ENCODE measurements around the gene F2. TPM values are rescaled to one million over a fixed set of nuclear protein-coding genes. Genes with fewer than 3 reads are reported as not detected.

Gene F2
- total RNA-seq, 1 experiment from 2014 or later: 0.47 TPM

- Histone ChIP-seq H3K27me3 (ENCODE audit: insufficient read depth, low read length) (no peaks in the 10 kb centered on the region), H2AFZ (ENCODE audit: low read depth, low read length, poor library complexity, severe bottlenecking) (no peak overlapping the region), H3K4me3 (replicated peaks in 1 of 2; ENCODE audit: low read depth in 1 of 2, low read length in 2 of 2) (no peak overlapping the region), H3K9me3 (ENCODE audit: control insufficient read depth in 1 of 2, insufficient read depth in 1 of 2, low read depth in 1 of 2, low read length in 2 of 2) (no peaks in the 10 kb centered on the region), H3K36me3 (ENCODE audit: control insufficient read depth in 1 of 2, insufficient read depth in 2 of 2, low read length in 2 of 2) (peaks cover 0 to 5% of the 10 kb centered on the region in 2 experiments; a peak in 1 of 4 replicates), H3K27ac (ENCODE audit: low read depth, low read length) (no peak overlapping the region), H3K4me1 (ENCODE audit: control insufficient read depth in 1 of 2, insufficient read depth in 2 of 2, low read length in 2 of 2) (no peaks in the 10 kb centered on the region), H3K9ac (ENCODE audit: low read length) (no peak overlapping the region), H3K79me2 (ENCODE audit: insufficient read depth, low read length) (no peaks in the 10 kb centered on the region), H3K4me2 (ENCODE audit: low read length) (no peak overlapping the region), H4K20me1 (ENCODE audit: insufficient read depth) (no peaks in the 10 kb centered on the region), H3K9me2 (ENCODE audit: insufficient read depth) (no peaks in the 10 kb centered on the region)
- BruUV-seq (replicated peaks): no TSS peak
- RAD21 ChIA-PET (ENCODE audit: low non-redundant PET in 1 of 2, low total read pairs in 2 of 2, uncharacterized antibody in 2 of 2, unreplicated experiment in 2 of 2): no interaction called here
- POLR2A ChIA-PET: no interaction called here
- no peak for ATAC-seq
- TF ChIP-seq POLR2A (IDR thresholded peaks at IDR 0.05; ENCODE audit: borderline replicate concordance, extremely low read depth, insufficient read depth, insufficient read length) (no peak), YY1 (IDR thresholded peaks at IDR 0.05; ENCODE audit: extremely low read depth, insufficient replicate concordance, low read depth, low read length) (no peak), SIN3A (IDR thresholded peaks at IDR 0.05; ENCODE audit: low read depth) (no peak), SP1 (IDR thresholded peaks at IDR 0.05; ENCODE audit: low read depth) (no peak), REST (IDR thresholded peaks at IDR 0.05; ENCODE audit: low read depth) (no peak), EZH2 (IDR thresholded peaks at IDR 0.05) (no peak), EGR1 (IDR thresholded peaks at IDR 0.05; ENCODE audit: low read depth) (no peak), RAD21 (IDR thresholded peaks at IDR 0.05; ENCODE audit: low read depth) (no peak)
- TF ChIP-seq, protein P1, sequence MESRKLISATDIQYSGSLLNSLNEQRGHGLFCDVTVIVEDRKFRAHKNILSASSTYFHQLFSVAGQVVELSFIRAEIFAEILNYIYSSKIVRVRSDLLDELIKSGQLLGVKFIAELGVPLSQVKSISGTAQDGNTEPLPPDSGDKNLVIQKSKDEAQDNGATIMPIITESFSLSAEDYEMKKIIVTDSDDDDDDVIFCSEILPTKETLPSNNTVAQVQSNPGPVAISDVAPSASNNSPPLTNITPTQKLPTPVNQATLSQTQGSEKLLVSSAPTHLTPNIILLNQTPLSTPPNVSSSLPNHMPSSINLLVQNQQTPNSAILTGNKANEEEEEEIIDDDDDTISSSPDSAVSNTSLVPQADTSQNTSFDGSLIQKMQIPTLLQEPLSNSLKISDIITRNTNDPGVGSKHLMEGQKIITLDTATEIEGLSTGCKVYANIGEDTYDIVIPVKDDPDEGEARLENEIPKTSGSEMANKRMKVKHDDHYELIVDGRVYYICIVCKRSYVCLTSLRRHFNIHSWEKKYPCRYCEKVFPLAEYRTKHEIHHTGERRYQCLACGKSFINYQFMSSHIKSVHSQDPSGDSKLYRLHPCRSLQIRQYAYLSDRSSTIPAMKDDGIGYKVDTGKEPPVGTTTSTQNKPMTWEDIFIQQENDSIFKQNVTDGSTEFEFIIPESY (IDR thresholded peaks at IDR 0.05; ENCODE audit: extremely low read depth, insufficient replicate concordance, low read length): no peak
- TF ChIP-seq, protein P2, sequence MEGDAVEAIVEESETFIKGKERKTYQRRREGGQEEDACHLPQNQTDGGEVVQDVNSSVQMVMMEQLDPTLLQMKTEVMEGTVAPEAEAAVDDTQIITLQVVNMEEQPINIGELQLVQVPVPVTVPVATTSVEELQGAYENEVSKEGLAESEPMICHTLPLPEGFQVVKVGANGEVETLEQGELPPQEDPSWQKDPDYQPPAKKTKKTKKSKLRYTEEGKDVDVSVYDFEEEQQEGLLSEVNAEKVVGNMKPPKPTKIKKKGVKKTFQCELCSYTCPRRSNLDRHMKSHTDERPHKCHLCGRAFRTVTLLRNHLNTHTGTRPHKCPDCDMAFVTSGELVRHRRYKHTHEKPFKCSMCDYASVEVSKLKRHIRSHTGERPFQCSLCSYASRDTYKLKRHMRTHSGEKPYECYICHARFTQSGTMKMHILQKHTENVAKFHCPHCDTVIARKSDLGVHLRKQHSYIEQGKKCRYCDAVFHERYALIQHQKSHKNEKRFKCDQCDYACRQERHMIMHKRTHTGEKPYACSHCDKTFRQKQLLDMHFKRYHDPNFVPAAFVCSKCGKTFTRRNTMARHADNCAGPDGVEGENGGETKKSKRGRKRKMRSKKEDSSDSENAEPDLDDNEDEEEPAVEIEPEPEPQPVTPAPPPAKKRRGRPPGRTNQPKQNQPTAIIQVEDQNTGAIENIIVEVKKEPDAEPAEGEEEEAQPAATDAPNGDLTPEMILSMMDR (IDR thresholded peaks at IDR 0.05 in 2 of 3, conservative IDR thresholded peaks at IDR 0.05 in 1 of 3; ENCODE audit: borderline replicate concordance in 1 of 3, insufficient read depth in 1 of 3, low read depth in 2 of 3, low read length in 2 of 3): no peak
- no peak for DNase-seq (ENCODE audit: low read depth, low spot score)
- intact Hi-C loops (cut with micrococcal nuclease): no loop called here
- CTCF ChIA-PET: no interaction called here
These were observed 28.3 kb upstream of the F2 start for GRCh38 chr11:46690702-46691101.
